GM12878 (cell line): ENCODE results near the gene ADGRV1. TPM values are rescaled to one million over a fixed set of nuclear protein-coding genes. Genes with fewer than 3 reads are reported as not detected.

ENCODE experiments used
- ATAC-seq: fragments of 200-7000 bp; cut with Tn5 transposase; 3 replicates; pipeline ENCODE4 v1.9.1; 2020; ENCODE audit warnings: mild to moderate bottlenecking, moderate library complexity
- BruUV-seq: library from RNA; stranded (reverse); fragments of 400-500 nt; replicated peaks from 2 replicates; lab custom pipeline; 2021; lab: Mats Ljungman, UMichigan
- CTCF ChIA-PET: fragments of 300-600 bp; sonication (Branson Sonifier 250); formaldehyde crosslinking; extraction: SDS; loops from one replicate; lab custom pipeline; 2021; ENCODE audit warnings: inconsistent platforms; lab: Yijun Ruan, JAX
- POLR2A ChIA-PET: fragments of 350-600 bp; formaldehyde crosslinking; extraction: SDS; loops from one replicate; lab custom pipeline; 2021; ENCODE audit warnings: inconsistent platforms; lab: Charles Lee
- RAD21 ChIA-PET: fragments of 300-600 bp; sonication (Branson Sonifier 250); formaldehyde crosslinking; loops from one replicate; lab custom pipeline; 2023; ENCODE audit warnings: antibody characterized with exemption; ENCODE audit not compliant: unreplicated experiment; lab: Charles Lee
- SMC1A ChIA-PET: fragments of 300-600 bp; sonication (Branson Sonifier 250); formaldehyde crosslinking; loops from one replicate; lab custom pipeline; 2023; ENCODE audit not compliant: unreplicated experiment, uncharacterized antibody; lab: Charles Lee
- DNase-seq: peaks from one replicate; pipeline ENCODE4 v3.0.0-alpha.2; 2011; ENCODE audit warnings: low read depth, low spot score
- FAIRE-seq: peaks from 3 replicates; lab custom pipeline; 2011; peaks lifted over from hg19 to GRCh38; lab: Jason Lieb, UNC
- H2AFZ ChIP-seq: 2 replicates; pipeline ENCODE4 v1.6.0; 2011; ENCODE audit warnings: low read depth, low read length, control low read depth; ENCODE audit not compliant: control insufficient read depth
- H3K27ac ChIP-seq: 2 replicates; pipeline ENCODE4 v1.5.1; 2011; ENCODE audit warnings: control low read depth; ENCODE audit not compliant: control insufficient read depth, insufficient read depth
- H3K27me3 ChIP-seq, 2 experiments: replicated peaks in 1 of 2; 2 replicates each; pipeline versions ENCODE4 v1.6.0 to v1.6.1; 2011; ENCODE audit warnings: low read length in 1 of 2; ENCODE audit not compliant: control insufficient read depth in 2 of 2, insufficient read depth in 2 of 2
- H3K36me3 ChIP-seq, 2 experiments: 2 replicates each; pipeline ENCODE4 v1.5.1; 2011; ENCODE audit warnings: low read length in 1 of 2; ENCODE audit not compliant: control insufficient read depth in 2 of 2, insufficient read depth in 2 of 2
- H3K4me1 ChIP-seq: 2 replicates; pipeline ENCODE4 v1.6.1; 2011; ENCODE audit warnings: mild to moderate bottlenecking, low read length, moderate library complexity, mixed read lengths; ENCODE audit not compliant: control insufficient read depth, insufficient read depth
- H3K4me2 ChIP-seq: 2 replicates; pipeline ENCODE4 v1.6.0; 2011; ENCODE audit warnings: control low read depth; ENCODE audit not compliant: control insufficient read depth, insufficient read depth
- H3K4me3 ChIP-seq: fragments of 200-600 bp; sonication (generic); 2 replicates; pipeline ENCODE4 v1.5.1; 2016
- H3K79me2 ChIP-seq: 2 replicates; pipeline ENCODE4 v1.6.0; 2011; ENCODE audit warnings: low read length; ENCODE audit not compliant: control insufficient read depth, insufficient read depth
- H3K9ac ChIP-seq: 2 replicates; pipeline ENCODE4 v1.8.0; 2011; ENCODE audit warnings: low read length, control low read depth, mixed read lengths; ENCODE audit not compliant: control insufficient read depth, insufficient read depth
- H3K9me3 ChIP-seq: replicated peaks from 3 replicates; pipeline ENCODE4 v1.5.1; 2011; ENCODE audit warnings: mild to moderate bottlenecking, low read length; ENCODE audit not compliant: control insufficient read depth, insufficient read depth
- H4K20me1 ChIP-seq: 2 replicates; pipeline ENCODE4 v1.6.0; 2011; ENCODE audit not compliant: control insufficient read depth, insufficient read depth
- LARP7 ChIP-seq: fragments of 450-650 bp; IDR thresholded peaks from 2 replicates; pipeline ENCODE4 v1.6.1; 2017; ENCODE audit warnings: mild to moderate bottlenecking
- NR2C1 ChIP-seq: fragments of 450-650 bp; IDR thresholded peaks from 2 replicates; pipeline ENCODE4 v1.6.1; 2017; ENCODE audit warnings: antibody characterized with exemption, mild to moderate bottlenecking, moderate library complexity
- SMAD5 ChIP-seq: IDR thresholded peaks from 2 replicates; pipeline ENCODE4 v1.6.1; 2016; ENCODE audit warnings: antibody characterized with exemption, low read depth
- TCF7 ChIP-seq: IDR thresholded peaks from 2 replicates; pipeline ENCODE4 v1.6.1; 2014; ENCODE audit warnings: antibody characterized with exemption, borderline replicate concordance
- ZNF24 ChIP-seq: fragments of 450-650 bp; IDR thresholded peaks from 2 replicates; pipeline ENCODE4 v1.6.1; 2017; ENCODE audit warnings: antibody characterized with exemption, mild to moderate bottlenecking
- ZSCAN29 ChIP-seq: fragments of 450-650 bp; IDR thresholded peaks from 2 replicates; pipeline ENCODE4 v1.6.1; 2017; ENCODE audit warnings: mild to moderate bottlenecking, moderate library complexity
- in situ Hi-C: fragments of 300-500 bp; cut with MboI; formaldehyde crosslinking; loops from 9 replicates; pipeline ENCODE4 v1.14.3; 2018; ENCODE audit warnings: mixed read lengths
- intact Hi-C: fragments of 100-400 bp; cut with micrococcal nuclease; formaldehyde crosslinking; loops from one replicate; pipeline ENCODE4 v1.14.2; 2022; ENCODE audit not compliant: unreplicated experiment
- polyA plus RNA-seq, 11 experiments: library from polyadenylated mRNA; depleted of rRNA in 4 of 11; unstranded in 6 of 11; stranded (reverse) in 5 of 11; fragments of >200 nt; fragmentation: Nextera tagmentation in 4 of 11; fragmentation: Illumina TruSeq in 1 of 11; extraction: Ambion mirVana in 4 of 11; extraction: Trizol in 1 of 11; gene quantifications; 1 replicate in 1 of 11; 2 replicates in 10 of 11; pipeline versions ENCODE4 v1.2.1 to v1.2.3, GENCODE V29; 2011 to 2016; ENCODE audit warnings: inconsistent platforms in 2 of 11, missing spikeins in 2 of 11, low read depth in 1 of 11
- total RNA-seq, 4 experiments: library from RNA; depleted of rRNA in 3 of 4; stranded (reverse); fragments of >200 nt in 3 of 4; fragmentation: Illumina TruSeq in 1 of 4; extraction: Trizol in 1 of 4; gene quantifications; 2 replicates each; pipeline versions ENCODE4 v1.2.1 to v1.2.3, GENCODE V29; 2013 to 2021
- TF ChIP-seq, protein P1 (sequence below): fragments of 450-650 bp; IDR thresholded peaks from 2 replicates; pipeline ENCODE4 v1.6.1; 2017; ENCODE audit warnings: mild to moderate bottlenecking, low read depth, inconsistent platforms; ENCODE audit not compliant: poor library complexity, severe bottlenecking
- TF ChIP-seq, protein P2 (sequence below), 3 experiments: IDR thresholded peaks in 2 of 3; conservative IDR thresholded peaks in 1 of 3; 2 replicates each; pipeline ENCODE4 v1.5.1; 2011; ENCODE audit warnings: low read depth in 3 of 3, low read length in 3 of 3, mild to moderate bottlenecking in 3 of 3, control low read depth in 2 of 3, moderate library complexity in 2 of 3, inconsistent platforms in 1 of 3, mixed read lengths in 1 of 3; ENCODE audit not compliant: control insufficient read depth in 2 of 3, insufficient read depth in 1 of 3; ENCODE audit errors: extremely low read depth in 1 of 3
- TF ChIP-seq, protein P3 (sequence below): IDR thresholded peaks from 2 replicates; pipeline ENCODE4 v1.6.1; 2011; ENCODE audit warnings: low read depth, low read length, improper control_type of control experiment, borderline replicate concordance

ADGRV1 gene
- total and polyA plus RNA-seq, 10 of the 15 experiments (the other 5 are each of a cell fraction or from before 2014, with no cell fraction given), result 0.04 to 8.1 (median 0.16) TPM; not detected in 1

DNA sequence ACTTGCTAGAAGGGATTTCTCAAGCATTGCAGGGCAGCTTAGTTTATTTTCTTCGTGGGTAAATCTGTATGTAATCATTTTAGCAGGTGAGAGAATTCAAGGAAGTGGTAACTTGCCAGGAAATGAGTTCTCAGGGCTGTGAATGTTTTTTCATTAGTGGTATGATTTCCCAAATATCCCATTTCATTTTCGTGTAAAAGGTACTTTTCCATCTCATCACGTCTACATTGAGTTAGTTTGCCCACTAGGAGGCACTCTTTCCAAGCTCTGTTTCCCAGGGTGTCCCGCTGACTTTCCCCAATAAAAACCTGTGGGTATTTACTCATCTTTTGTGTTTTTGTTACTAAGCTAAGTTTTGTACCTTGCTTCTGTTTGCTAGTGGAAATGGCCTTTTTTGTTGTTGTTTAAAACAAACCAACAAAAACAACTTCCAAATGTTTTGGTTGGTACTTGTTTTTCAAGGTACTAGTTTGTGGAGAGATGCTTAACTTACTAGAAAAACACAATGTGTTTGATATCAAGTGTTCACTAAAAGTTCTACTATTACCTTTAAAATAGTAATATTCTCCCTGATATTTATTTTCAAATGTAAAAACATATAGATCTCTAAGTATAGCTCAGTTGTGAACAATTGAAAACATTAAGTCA, 373.6 kb downstream of the ADGRV1 start (continued):
- TF ChIP-seq, protein P1, sequence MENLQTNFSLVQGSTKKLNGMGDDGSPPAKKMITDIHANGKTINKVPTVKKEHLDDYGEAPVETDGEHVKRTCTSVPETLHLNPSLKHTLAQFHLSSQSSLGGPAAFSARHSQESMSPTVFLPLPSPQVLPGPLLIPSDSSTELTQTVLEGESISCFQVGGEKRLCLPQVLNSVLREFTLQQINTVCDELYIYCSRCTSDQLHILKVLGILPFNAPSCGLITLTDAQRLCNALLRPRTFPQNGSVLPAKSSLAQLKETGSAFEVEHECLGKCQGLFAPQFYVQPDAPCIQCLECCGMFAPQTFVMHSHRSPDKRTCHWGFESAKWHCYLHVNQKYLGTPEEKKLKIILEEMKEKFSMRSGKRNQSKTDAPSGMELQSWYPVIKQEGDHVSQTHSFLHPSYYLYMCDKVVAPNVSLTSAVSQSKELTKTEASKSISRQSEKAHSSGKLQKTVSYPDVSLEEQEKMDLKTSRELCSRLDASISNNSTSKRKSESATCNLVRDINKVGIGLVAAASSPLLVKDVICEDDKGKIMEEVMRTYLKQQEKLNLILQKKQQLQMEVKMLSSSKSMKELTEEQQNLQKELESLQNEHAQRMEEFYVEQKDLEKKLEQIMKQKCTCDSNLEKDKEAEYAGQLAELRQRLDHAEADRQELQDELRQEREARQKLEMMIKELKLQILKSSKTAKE, result no peak
- TF ChIP-seq ZSCAN29, result no peak
- TF ChIP-seq, protein P2, sequence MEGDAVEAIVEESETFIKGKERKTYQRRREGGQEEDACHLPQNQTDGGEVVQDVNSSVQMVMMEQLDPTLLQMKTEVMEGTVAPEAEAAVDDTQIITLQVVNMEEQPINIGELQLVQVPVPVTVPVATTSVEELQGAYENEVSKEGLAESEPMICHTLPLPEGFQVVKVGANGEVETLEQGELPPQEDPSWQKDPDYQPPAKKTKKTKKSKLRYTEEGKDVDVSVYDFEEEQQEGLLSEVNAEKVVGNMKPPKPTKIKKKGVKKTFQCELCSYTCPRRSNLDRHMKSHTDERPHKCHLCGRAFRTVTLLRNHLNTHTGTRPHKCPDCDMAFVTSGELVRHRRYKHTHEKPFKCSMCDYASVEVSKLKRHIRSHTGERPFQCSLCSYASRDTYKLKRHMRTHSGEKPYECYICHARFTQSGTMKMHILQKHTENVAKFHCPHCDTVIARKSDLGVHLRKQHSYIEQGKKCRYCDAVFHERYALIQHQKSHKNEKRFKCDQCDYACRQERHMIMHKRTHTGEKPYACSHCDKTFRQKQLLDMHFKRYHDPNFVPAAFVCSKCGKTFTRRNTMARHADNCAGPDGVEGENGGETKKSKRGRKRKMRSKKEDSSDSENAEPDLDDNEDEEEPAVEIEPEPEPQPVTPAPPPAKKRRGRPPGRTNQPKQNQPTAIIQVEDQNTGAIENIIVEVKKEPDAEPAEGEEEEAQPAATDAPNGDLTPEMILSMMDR (IDR thresholded peaks at IDR 0.05 in 2 of 3, conservative IDR thresholded peaks at IDR 0.05 in 1 of 3; ENCODE audit: control insufficient read depth in 2 of 3, extremely low read depth in 1 of 3, insufficient read depth in 1 of 3, low read depth in 3 of 3, low read length in 3 of 3), result peak; percentile 69 to 74 (median 71)

DNA sequence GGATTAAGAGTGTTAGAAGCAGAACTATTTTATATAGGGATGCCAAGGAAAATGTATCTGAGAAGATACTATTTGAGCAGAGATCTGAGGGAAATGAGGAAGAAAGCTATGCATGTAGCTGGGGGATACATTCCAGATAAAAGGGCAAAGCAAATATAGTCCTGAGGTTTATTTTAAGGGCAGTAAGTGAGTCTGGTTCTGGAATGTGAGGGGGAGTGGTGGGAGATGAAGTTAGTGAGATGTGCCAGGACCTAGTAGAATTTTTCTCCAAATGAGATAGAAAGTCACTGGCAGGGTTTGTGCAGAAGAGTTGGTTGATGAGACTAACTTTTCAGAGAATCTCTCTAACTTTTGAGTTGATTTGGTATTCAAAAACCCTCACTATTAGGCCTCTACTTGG, 374.7 kb downstream of the ADGRV1 start:
- H2AFZ ChIP-seq, result no peak overlapping the region
- no peak overlapping the region for H3K9ac ChIP-seq
- RAD21 ChIA-PET, result interaction anchor here (1.3 to 5.4 kb wide), 7 partner anchors 9 to 485 kb away, joined by 3 to 84 read pairs (median 6); partner anchors contain the start of gene ARRDC3
- ATAC-seq, result no peak
- no peak overlapping the region for H3K27ac ChIP-seq
- H3K9me3 ChIP-seq, result no peaks in the 10 kb centered on the region
- intact Hi-C loops, result loop anchor here (10.0 kb wide), 1 partner anchor 282 kb away; no protein-coding TSS in a partner anchor
- H3K4me3 ChIP-seq, result no peak overlapping the region
- no peaks in the 10 kb centered on the region for H3K4me1 ChIP-seq
- POLR2A ChIA-PET, result no interaction called here
- DNase-seq, result no peak
- no peaks in the 10 kb centered on the region for H3K79me2 ChIP-seq
- BruUV-seq, result no TSS peak
- no peaks in the 10 kb centered on the region for H3K27me3 ChIP-seq
- no peaks in the 10 kb centered on the region for H4K20me1 ChIP-seq
- CTCF ChIA-PET, result interaction anchor here (0.6 to 5.3 kb wide), 21 partner anchors 9 to 486 kb away, joined by 3 to 117 read pairs (median 6); partner anchors contain the start of gene ARRDC3
- in situ Hi-C loops, result loop anchor here (10.0 kb wide), 1 partner anchor 452 kb away; the partner anchor contains the start of gene ARRDC3
- TF ChIP-seq, protein P3, sequence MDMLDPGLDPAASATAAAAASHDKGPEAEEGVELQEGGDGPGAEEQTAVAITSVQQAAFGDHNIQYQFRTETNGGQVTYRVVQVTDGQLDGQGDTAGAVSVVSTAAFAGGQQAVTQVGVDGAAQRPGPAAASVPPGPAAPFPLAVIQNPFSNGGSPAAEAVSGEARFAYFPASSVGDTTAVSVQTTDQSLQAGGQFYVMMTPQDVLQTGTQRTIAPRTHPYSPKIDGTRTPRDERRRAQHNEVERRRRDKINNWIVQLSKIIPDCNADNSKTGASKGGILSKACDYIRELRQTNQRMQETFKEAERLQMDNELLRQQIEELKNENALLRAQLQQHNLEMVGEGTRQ, result no peak
- TF ChIP-seq NR2C1 (no peak), SMAD5 (no peak), ZNF24 (no peak), LARP7 (no peak), TCF7 (no peak)
- H3K4me2 ChIP-seq, result no peak overlapping the region
- H3K36me3 ChIP-seq, result no peaks in the 10 kb centered on the region
- SMC1A ChIA-PET, result interaction anchor here (1.0 to 5.1 kb wide), 11 partner anchors 10 to 486 kb away, joined by 3 to 92 read pairs (median 4); partner anchors contain the start of gene ARRDC3
- no peak for FAIRE-seq
